PFSK-1 (cell line): ENCODE data around the gene TLE4.

Experiments
- REST ChIP-seq, 2 experiments: IDR thresholded peaks; 2 replicates each; pipeline versions ENCODE4 v1.6.1 to v1.8.0; 2011 to 2012; ENCODE audit warnings: low read depth in 2 of 2, low read length in 2 of 2, control low read depth in 1 of 2, inconsistent platforms in 1 of 2, mild to moderate bottlenecking in 1 of 2, moderate library complexity in 1 of 2; ENCODE audit not compliant: insufficient read depth in 1 of 2
- SIN3A ChIP-seq: IDR thresholded peaks from 2 replicates; pipeline ENCODE4 v1.6.1; 2012; ENCODE audit warnings: mild to moderate bottlenecking, low read length, moderate library complexity, borderline replicate concordance; ENCODE audit not compliant: insufficient read depth
- TAF1 ChIP-seq: IDR thresholded peaks from 2 replicates; pipeline ENCODE4 v1.6.1; 2012; ENCODE audit warnings: low read length, control low read depth, borderline replicate concordance; ENCODE audit not compliant: insufficient read depth

GRCh38 chr9:79570448-79571308, 1.1 kb upstream of the TLE4 start:
- TF ChIP-seq TAF1 (no peak), REST (IDR thresholded peaks at IDR 0.05; ENCODE audit: insufficient read depth in 1 of 2, low read depth in 2 of 2, low read length in 2 of 2) (no peak), SIN3A (no peak)
